Measurements from ENCODE around the gene ETFBKMT. TPM values are rescaled to one million over a fixed set of nuclear protein-coding genes. Genes with fewer than 3 reads are reported as not detected.
"Not testable (repeated sequence)": the region's sequence is repeated elsewhere in the genome, so short reads cannot be mapped to it uniquely, and the experiment has no call there.

ETFBKMT gene
- total RNA-seq, 6 donors from 2014 or later, result 2.1 to 7.3 (median 4.3) TPM

GRCh38 chr12:31714406-31715271 lies 55.2 kb downstream of the ETFBKMT start:
- no peaks in the 10 kb centered on the region for H3K9me3 ChIP-seq
- TF ChIP-seq POLR2A (IDR thresholded peaks at IDR 0.05), result no peak
- H3K4me1 ChIP-seq, result peaks cover 0 to 8% (median 2%) of the 10 kb centered on the region in 4 donors
- peak overlapping the region; percentile 22 to 83 (median 59) for H3K27ac ChIP-seq
- H3K36me3 ChIP-seq, result peaks cover 0 to 6% (median 0%) of the 10 kb centered on the region in 4 donors
- no peak overlapping the region for H3K4me3 ChIP-seq
- ATAC-seq (ENCODE audit: low FRiP score in 2 of 2) (no peak), DNase-seq (no peak)
- no peaks in the 10 kb centered on the region for H3K27me3 ChIP-seq
- WGBS, 2 donors, result 92 to 96% methylated on average over 3 of the region's 3 CpGs

- Histone ChIP-seq H3K4me1 (peaks cover 0 to 8% (median 2%) of the 10 kb centered on the region in 4 donors), H3K9me3 (no peaks in the 10 kb centered on the region), H3K4me3 (no peak overlapping the region), H3K36me3 (peaks cover 0 to 6% (median 0%) of the 10 kb centered on the region in 4 donors), H3K27me3 (no peaks in the 10 kb centered on the region), H3K27ac (peak overlapping the region; percentile 22 to 83 (median 59))
- 50 to 58% methylated on average over 5 of the region's 5 CpGs for WGBS, 2 donors
- DNase-seq, result no peak
- ATAC-seq (ENCODE audit: low FRiP score in 2 of 2), result peak; percentile 79 to 83
- TF ChIP-seq POLR2AphosphoS5 (IDR thresholded peaks at IDR 0.05), result no peak
- peak in 1 of 4 donors; percentile 9 for TF ChIP-seq EP300 (IDR thresholded peaks at IDR 0.05)
Measured at GRCh38 chr12:31715283-31715825, 55.9 kb downstream of the ETFBKMT start.

- WGBS, 2 donors, result 74 to 91% methylated on average over 4 of the region's 4 CpGs
- not testable (repeated sequence) for H3K9me3 ChIP-seq; H3K4me1 ChIP-seq; H3K36me3 ChIP-seq; H3K4me3 ChIP-seq; DNase-seq; ATAC-seq (ENCODE audit: low FRiP score in 2 of 2); H3K27me3 ChIP-seq; H3K27ac ChIP-seq
Measured at GRCh38 chr12:31716998-31717397, 57.5 kb downstream of the ETFBKMT start.

DNA sequence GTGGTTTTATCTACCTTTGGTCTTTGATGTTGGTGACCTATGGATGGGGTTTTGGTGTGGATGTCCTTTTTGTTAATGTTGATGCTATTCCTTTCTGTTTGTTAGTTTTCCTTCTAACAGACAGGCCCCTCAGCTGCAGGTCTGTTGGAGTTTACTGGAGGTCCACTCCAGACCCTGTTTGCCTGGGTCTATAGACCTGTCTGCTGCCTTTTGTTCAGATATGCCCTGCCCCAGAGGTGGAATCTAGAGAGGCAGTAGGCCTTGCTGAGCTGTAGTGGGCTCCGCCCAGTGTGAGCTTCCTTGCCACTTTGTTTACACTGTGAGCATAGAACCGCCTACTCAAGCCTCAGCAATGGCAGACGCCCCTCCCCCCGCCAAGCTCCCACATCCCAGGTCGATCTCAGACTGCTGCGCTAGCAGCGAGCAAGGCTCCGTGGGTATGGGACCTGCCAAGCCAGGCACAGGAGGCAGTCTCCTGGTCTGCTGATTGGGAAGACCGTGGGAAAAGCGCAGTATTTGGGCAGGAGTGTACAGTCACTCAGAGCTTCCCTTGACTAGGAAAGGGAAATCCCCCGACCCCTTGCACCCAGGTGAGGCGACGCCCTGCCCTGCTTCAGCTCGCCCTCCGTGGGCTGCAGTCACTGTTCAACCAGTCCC lies 59.2 kb downstream of the ETFBKMT start:
- not testable (repeated sequence) for H3K27me3 ChIP-seq; H3K36me3 ChIP-seq; ATAC-seq (ENCODE audit: low FRiP score in 2 of 2); H3K4me3 ChIP-seq; H3K27ac ChIP-seq; H3K4me1 ChIP-seq; H3K9me3 ChIP-seq
- 94 to 97% methylated on average over 13 to 15 of the region's 15 CpGs for WGBS, 2 donors
- DNase-seq, result peak in 1 of 2 donors; percentile 20

DNA sequence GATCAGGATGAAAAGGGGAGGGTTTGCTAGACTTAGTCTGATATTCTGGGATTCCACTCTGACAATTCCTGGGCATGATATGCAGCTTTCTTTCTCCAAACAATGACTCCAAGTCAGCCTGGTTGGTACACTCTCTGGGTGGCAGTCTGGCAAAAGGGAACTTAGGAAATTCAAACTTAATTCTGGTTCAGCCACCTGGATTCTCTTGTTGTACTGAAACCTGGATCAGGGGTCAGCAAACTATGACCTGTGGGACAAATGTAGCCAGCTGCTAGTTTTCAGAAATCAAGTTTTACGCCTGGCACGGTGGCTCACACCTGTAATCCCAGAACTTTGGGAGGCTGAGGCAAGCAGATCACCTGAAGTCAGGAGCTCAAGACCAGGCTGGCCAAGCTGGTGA lies 63.1 kb downstream of the ETFBKMT start:
- 86 to 91% methylated on average over 2 of the region's 2 CpGs for WGBS, 2 donors
- Histone ChIP-seq H3K4me1 (peaks cover under 1 to 6% (median 4%) of the 10 kb centered on the region in 4 donors), H3K4me3 (no peak overlapping the region), H3K9me3 (no peaks in the 10 kb centered on the region), H3K27ac (no peak overlapping the region), H3K36me3 (peaks cover 0 to 6% (median 0%) of the 10 kb centered on the region in 4 donors), H3K27me3 (no peaks in the 10 kb centered on the region)
- TF ChIP-seq EP300 (IDR thresholded peaks at IDR 0.05) (no peak), POLR2A (IDR thresholded peaks at IDR 0.05) (no peak)
- DNase-seq, result no peak
- ATAC-seq (ENCODE audit: low FRiP score in 2 of 2), result no peak

Other genes with a start within 250 kb of the ETFBKMT start
- gene DENND5B, start 68.6 kb upstream of the ETFBKMT start, total RNA-seq, result 10 to 100 TPM in 1 of 6 donors, 1 to 10 TPM in 5; 4.1 to 12.6 (median 5.8) TPM
- gene AMN1, start 69.3 kb downstream of the ETFBKMT start, total RNA-seq, result 10 to 100 TPM in 1 of 6 donors, 1 to 10 TPM in 5; 2.1 to 15.9 (median 5.7) TPM